ENCODE measurements around the gene TWIST1.
A peak's percentile ranks its signal among the peaks of the same experiment; 100 is the strongest.

The TWIST1 gene

DNA sequence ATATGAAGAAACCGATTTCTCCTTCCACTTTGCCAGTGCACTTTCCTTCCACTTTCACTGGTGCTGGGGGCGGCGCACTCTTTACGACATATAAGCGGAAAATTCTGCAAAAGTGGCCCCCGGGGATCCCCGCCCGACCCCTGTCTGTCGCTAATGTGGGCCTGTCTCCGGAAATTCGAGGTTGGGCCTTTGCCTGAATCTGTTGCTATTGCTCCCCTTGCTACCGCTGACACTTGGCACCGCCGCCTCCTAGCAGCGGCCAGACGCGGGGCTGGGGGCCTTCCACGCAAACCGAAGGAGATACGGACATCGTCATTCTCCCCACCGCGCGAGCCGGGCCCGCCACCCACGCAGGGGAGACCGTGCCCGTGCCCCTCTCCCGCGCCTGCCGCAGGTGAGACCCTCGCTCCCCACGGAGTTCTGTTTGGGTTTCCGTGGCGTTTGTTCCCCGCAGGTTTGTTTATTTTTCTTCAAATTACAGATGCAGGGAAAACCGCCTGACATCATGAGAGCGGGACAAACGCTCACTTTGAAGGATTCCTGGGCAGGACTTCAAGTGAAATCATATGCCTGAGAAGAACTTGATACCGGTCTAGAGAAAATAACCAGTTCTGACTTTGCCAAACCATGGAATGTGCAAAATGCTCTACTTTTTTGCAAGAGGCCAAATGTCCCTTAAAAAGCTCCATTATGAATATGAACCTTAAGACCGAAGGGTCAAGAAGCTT is 5.0 kb downstream of the TWIST1 start:
- DNase-seq, result peak; percentile 59

DNA sequence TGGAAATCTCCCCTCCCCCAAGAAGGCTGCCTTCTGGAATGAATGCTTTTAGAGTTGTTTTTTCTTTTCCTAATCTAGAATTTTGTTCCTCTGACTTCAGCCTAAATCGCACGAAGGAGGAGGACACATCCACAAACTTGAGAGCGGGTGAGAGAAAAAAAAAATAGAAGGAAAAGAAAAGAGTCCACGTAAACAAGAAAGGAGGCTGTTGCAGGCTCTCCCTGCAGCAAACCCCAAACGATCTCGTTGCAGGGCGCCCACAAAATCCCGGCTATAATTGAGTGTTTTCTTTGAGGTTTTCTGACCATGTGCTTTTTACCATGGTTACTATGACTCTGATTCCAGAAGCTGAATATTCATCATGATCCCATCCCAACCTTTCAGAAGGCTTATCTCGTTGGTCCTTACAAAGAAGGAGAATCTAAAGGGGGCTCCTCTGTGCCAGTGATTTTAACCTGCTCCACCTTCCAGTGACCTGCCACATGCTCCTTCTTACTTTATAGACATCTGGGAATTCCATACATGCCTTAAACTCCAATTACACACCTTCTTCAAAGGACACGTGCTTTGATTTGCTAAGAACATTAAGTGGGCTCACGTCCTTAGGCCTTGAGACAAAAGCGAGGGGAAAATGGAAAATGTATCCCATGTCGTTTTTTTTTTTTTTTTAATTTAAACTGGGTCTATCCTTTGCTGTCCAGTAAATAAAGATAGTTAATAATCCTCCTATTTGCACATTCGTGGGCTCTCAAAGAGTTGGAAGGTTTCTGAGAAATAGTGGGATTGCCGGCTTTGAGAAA is 5.8 kb downstream of the TWIST1 start:
- DNase-seq, result peak; percentile 30

DNA sequence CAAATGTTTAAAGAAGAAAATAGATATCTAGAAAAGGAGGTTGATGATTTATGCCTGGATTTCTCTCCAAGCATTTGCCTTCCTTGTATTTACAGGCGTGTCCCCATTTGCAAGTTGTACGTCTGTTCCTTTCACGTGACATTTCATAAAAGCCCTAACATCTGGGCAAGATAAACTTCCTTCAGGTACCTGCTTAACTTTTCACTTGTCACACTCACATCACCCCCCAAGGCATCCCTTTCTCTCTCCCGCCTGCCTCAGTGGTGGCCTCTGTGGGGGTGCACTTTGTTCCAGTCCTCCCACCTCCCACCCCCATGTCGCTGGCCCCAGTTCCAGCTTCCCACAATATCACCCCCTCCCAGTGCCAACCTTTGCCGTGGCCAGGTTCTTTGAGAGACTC is 6.7 kb downstream of the TWIST1 start:
- no peak for DNase-seq

DNA sequence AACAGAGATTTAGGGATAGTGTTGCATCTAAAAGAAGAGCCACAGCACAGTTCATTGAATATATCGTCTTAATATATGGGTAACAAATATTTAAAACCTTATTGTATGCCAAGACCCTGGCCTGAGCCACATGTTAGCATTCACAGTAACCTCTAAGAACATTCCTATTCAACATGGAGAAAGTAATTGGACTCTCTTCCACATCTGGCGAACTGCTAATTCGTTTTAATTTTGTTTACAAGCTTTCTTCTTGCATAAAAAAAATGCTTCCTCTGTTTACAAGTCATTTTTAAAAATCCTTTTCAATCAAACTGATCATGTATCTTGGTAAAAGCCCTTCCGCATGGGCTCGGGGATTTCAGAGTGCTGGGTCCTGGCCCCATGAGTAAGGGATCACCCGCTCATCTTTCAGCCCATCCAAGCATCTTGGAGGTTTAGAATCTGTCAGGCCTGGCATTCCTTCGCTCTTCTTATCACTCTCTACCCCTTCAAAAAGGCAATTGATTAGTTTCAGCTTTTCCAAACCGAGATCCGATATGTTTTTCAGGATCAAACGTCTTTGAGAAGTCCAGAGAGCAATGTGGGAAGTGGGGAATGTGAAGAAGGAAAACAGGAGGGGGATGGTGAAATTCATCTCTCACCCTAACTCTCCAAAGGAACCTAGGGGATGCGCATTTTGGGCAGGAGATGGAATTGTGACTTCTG is 7.3 kb downstream of the TWIST1 start:
- DNase-seq, result no peak

DNA sequence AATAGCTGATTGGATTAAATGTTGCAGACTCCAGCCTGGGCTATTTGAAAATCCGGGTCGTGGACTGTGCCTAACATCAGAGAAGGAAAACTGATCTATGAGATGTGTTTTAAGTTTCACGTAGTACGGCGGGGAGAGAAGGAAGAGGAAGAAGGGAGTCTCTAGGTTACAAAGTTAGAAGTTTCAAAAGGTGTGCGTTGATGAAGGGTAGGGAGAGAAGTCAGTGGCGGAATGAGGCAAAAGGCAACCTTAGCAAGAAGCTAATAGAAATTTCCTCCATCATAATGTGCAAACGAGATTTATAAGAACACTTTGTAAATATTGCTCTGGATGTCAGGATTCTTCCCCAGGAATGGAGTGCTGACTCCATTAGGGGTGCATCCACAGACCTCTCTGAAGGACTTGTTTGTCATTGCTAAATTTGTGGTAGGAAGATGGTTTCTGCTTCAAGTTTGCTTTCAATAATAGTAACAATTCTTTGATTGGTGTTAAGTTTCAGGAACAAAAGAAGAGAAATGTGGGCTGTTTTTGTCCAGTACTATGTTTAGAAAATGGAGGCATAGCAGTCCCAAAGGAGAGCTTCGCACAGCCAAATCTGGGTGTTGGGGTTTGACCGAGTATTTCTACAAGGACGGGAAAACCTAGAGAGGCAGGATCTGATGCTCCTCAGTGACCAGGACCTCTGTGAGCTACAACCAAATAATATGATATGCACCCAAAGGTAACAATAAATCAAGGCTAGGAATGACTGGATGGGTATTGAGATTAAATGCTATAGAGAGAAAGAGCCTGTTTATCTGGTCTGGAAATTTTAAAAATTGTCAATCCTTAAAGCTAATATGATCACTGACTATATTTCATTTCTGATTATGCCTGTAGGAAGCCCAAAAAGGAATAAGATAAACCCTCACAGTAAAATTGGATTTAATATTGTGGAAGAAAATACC is 8.2 kb downstream of the TWIST1 start:
- no peak for DNase-seq

DNA sequence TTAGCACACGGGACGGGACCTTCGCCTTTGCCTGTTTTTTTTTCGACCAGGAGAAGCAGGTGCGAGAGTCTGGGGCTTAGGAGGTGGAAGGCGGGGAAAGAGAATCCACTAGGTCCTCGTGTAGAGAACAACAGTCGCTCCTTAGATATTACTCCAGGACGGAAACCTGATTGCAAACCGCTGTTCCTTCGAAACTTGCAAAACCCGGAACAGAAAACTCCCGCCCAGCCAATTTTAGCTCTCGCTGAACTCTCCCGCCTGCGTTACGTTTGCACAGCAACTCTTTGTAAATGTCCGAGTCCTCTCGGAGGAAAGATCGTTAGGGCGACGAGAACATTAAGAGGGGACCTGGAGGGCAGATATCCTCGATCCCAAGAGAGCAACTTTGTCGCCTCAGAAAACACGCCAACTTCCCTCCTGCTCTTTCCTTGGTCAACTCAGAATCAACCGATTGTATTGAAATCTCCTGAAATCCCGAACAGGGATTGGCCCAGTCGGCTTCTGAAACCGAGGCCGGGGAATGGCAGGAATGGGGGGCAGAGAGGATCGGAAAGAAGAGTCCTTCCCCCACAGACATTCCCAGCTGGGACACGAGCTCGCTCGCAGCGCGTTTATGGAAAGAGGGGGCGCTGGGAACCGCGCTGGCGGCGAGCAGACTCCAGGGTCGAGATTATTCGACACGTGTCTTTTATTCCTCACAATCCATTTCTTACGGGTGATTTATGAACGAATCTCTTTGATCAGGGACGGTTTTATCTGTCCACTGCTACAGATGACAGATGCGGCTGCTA is 9.9 kb downstream of the TWIST1 start:
- DNase-seq, result peak; percentile 68

DNA sequence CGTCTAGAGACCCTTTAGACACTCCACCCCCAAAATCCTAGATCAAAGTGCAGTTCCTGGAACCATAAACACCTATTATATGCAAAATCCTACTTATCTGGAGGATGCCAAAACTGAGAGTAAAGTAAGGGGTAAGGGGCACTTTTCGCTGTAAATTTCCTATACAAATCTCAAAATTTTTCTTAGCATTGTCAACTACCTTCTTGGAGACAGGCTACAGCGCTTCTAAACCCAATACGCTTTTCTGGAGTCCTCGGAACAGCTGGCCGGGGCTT is 10.4 kb downstream of the TWIST1 start:
- DNase-seq, result no peak

DNA sequence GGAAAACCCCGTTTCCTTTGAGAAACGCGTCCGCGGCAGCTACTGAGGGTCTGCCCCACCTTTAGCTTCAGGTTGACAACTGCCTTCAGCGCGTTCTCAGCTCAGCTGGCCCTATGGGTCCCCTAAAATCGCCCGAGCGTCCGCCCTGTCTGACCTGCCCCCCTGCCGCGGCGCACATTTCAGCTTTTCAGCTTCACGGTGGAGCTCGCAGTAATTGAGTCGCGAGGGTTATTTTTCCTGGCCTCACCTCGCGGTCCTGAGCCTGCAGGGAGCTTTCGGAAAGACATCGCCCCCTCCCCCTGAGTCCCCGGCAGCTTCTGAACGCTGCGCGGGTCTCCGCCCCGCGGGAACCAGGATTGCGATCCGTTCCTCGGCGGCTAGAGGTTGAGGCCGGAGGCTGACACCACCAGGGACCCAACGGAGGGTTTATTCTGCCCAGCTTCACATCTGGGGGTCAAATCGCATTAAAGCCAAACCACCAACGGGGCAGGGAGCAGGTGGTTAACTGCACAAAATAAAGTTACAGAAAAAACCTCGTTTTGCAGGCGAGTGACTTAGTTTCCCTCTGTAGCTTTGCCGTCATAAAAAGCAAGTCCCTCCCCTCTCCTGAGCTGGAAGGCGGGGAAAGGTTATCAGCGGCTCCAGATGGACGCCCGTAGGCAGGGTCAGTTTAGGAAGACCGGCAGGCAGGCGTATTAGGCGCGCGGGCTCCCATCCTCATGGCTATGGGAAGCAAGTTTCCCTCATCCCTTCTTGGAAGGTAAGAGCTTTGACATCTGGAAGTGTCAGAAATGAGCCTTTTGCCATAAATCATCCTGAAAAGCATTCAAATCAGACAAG is 11.0 kb downstream of the TWIST1 start:
- DNase-seq, result peak; percentile 39

DNA sequence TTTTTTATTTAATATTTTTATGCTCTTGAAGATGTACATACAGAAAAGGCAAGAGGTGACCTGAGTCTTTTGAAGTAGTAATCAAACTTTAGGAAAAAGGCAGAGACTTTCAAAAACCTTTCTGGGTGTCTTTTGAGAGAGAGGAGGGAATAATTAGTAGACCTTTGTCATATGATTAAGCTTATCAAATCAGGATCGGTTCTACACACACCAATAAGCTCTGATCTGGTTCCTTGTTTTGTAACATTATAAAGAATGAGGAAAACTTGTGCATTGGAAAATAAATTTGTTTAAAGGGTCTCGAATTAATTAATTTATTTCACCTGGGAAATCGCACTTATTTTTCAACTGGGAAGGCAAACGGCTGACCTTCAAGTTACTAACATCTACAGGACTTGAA is 11.9 kb downstream of the TWIST1 start:
- no peak for DNase-seq

DNA sequence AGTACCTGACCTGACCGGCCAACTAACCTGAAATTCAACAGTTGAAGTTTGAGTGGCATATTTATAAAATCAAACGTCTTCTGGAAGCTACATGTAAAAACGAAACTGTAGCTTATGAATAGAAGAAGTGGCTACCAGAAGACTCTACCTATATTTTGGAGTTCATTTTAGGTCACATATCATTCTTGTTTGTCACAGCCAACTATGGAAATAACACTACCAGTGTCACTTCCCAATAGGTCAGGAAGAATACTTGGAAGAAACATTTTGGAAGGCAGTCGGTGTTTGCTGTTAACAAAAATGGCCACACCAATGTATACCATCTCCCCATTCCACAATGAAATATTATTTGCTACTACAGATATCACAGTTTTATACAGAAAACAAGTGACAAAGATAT is 12.6 kb downstream of the TWIST1 start:
- DNase-seq, result no peak

DNA sequence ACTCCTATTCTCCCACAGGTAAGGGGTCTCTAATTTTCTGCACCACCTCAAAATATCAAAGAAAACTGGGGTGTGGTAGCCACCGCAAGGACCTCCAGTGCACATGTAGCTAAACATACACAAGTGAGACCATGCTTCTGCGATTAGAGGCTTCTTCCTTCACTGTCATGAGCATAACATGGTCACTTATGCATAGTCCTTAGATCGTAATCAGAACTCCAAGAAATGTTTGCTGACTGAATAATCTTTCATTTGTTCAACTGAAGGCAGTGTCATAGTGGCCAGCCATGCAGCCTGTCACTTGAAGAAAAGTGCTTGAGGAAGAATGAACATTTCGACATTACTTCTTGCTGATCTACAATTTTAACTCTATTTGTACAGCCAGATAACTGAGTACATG is 14.6 kb downstream of the TWIST1 start:
- DNase-seq, result no peak

DNA sequence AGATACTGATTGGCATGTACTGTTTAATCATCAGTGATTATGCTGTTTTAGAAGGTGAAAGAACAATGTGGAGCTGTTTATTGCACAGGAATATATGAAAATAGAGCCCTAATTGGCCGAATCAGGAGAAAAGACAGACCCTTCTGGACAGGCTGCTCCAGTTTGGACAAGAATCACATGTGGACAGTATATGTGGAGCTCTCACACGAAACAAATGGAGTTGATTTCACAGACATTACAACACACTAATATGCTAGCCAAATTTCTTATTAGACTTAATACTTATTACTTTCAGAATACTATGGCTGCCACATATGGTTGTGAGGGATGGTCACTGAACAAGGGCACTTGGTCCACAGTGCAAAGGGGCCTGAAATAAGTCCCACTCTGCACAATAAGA is 15.5 kb downstream of the TWIST1 start:
- no peak for DNase-seq

DNA sequence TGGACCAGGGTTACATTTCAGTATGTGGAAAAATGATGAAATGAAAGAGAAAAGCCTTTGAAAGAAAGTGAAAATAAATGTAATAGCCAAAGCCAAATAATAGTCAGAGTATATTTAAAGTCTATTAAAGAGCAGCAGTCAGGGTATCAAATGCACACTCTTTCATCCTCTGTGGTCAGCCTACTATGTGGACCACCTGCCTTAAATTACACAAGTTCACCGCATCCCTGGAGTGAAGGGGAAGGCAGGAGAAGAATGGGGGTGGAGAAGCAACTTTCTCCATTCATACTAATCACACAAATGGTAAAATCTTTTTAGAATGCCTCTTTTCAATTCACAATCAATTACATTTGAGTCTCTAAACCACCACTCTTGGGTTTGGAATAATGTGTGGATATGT is 16.0 kb downstream of the TWIST1 start:
- no peak for DNase-seq

DNA sequence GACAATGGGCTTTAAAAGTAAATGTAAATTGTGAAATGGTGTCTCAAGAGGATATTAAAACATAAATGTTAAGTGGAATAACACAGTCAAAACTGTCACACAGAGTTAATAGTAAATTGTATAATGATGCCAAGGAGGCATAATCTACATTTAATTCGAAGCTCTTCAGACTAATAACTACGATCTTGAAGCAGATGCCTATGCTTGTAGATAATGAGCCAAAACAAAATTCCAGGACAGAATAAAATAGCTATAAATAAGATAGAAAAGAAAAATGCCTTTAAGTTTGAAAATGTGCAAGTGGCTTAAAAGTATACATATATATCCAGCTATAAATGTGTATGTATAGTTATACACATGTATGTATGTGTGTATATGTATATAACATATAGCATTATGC is 17.5 kb downstream of the TWIST1 start:
- no peak for DNase-seq

DNA sequence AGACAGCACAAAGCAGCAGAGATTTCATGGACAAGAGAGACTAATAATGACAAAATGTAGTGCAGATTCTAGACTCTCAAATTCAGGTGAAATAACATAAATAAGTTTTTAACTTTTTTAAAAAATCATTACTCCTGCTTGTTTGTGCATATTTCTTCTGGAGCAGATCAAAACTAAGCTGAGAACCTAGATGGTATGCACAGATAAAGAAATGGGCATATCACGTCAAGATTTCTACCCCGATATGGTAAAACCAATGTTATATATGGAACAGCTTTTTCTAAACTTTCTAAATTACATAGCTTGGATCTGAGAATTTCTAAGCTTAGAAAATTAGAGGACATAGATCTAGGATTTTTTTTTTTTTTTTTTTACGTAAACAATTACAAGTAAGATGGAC is 18.2 kb downstream of the TWIST1 start:
- no peak for DNase-seq

DNA sequence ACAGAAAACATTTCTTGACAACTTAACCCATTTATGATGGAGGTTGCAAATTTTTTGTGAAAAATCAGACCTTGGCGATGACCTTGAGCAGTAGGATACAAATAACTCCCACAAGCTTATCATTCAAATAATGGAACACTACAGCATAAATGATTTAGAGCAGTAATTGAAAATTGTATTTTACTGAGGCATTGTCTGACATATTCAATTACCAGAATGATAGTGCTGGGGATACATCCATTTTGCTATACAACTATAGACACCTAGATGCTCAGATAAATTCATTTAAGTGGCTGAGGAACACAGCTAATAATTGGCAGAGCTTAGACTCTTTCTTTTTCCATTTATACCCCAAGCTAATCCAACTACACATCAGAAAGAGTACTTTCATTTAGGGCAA is 18.9 kb downstream of the TWIST1 start:
- no peak for DNase-seq

DNA sequence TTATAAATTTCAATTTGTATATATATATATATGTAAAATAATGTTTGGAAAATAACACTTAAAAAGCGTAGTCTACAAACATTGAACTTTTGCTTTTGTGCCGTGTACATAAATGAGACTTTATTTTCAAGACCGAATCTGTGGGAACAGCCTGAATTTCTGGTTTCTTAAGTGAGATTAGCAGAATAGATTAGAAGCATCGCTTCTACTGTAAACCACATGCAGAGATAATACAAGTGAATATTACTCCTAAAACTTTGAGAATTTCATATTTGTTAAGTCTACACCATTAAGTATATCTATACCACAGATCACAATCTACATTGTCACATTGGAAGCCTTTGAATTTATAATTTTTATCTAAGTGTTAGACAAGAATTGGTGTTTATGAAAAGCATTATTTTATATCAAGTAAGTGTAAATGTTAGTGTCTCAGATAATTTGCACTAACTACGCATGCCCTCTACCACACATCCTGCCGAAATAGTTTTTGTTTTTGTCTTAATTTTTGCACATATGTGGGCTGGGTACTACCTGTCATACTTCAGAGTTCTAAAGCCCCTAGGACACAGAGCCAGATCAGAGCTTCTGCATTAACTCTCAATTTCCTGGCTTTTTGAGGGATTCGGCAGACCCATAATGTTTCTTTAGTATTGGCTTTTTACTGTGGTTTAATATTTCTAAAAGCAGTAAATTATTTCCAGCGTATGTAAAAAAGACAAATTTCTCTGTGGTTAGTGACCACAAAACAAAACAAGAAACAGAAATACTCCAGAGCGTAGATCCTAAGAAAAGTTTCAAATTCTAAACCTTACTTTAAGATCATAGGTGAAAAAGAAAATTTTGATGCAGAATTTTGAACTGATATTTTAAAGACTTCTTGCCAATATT is 20.0 kb downstream of the TWIST1 start:
- no peak for DNase-seq

DNA sequence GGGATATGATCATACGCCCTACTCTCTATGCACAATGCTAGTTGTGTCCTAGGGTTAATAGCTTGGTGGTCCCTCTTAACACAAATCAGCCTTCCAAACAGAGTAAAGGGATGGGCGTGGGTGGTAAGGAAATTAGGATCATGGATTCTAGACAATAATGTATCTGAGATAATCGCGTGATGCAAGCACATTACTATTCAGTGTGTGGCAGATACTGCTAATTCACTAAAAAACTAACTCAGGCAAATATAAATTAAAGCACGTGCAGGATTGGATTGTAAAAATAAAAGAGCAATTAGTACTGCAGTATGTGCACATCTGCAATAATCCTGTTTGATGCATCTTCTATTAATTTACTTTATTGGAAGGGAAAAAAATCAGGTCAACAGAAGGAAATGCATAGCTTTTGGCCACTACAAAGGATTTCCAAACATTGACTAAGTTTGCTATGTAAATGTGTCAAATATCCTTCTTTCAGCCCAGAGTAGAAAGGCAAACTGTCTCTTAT is 22.0 kb downstream of the TWIST1 start:
- DNase-seq, result no peak

DNA sequence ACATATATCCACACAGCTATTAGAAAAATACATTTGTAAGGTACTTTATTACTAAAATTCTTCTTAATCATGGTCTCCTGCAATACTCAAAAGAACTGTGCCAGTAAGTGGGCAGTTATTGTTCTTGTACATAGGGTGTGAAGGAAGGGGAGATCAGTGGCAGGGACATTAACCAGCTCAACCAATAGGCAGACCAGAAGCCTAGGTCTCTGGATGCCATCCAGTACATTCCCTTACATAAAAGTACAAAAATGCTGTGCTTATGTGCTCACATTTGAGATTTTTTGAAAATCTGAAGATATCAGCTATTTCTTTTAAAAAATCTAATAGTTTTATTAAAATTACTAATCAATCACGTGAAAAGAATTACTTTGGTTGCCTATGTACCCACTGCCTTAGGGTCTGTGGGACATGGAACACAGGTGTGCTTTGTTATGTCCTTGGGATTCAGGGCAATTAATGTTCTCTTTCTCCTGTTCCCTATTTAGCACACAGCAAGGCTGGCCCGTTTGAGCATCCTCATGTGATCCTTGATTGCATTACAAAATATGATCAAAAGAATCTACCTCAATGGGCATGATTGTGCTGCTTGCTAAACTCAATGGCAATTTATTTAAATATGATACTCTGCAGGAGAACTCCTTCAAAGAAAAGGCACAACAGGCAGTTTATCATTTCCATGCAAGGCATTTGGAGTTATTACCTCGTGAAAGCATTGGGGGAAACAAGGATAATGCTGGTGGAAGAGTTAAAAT is 22.7 kb downstream of the TWIST1 start:
- no peak for DNase-seq
